Mucosa of rectum (tissue), 2 donors: Measurements from ENCODE around the gene DNAH2.

Source experiments
- H3K27ac ChIP-seq, 2 donors: one replicate each; pipeline ENCODE4 v1.7.0; 2013; ENCODE audit warnings: inconsistent platforms in 2 of 2, low read depth in 2 of 2, low read length in 2 of 2
- H3K27me3 ChIP-seq, 2 donors: one replicate each; pipeline ENCODE4 v1.7.0; 2013; ENCODE audit warnings: low read length in 2 of 2; ENCODE audit not compliant: control insufficient read depth in 2 of 2, insufficient read depth in 2 of 2
- H3K36me3 ChIP-seq, 2 donors: one replicate each; pipeline ENCODE4 v1.7.0; 2013; ENCODE audit warnings: low read length in 2 of 2; ENCODE audit not compliant: control insufficient read depth in 2 of 2, insufficient read depth in 2 of 2
- H3K4me1 ChIP-seq, 2 donors: one replicate each; pipeline ENCODE4 v1.7.0; 2013; ENCODE audit warnings: low read length in 2 of 2, mild to moderate bottlenecking in 1 of 2; ENCODE audit not compliant: control insufficient read depth in 2 of 2, insufficient read depth in 2 of 2
- H3K4me3 ChIP-seq, 2 donors: one replicate each; pipeline ENCODE4 v1.7.0; 2013; ENCODE audit warnings: low read length in 2 of 2
- H3K9ac ChIP-seq, 2 donors: one replicate each; pipeline ENCODE4 v1.7.0; 2013; ENCODE audit warnings: low read length in 2 of 2, low read depth in 1 of 2, mild to moderate bottlenecking in 1 of 2
- H3K9me3 ChIP-seq, 2 donors: one replicate each; pipeline ENCODE4 v1.7.0; 2013; ENCODE audit warnings: low read length in 2 of 2; ENCODE audit not compliant: control insufficient read depth in 2 of 2
- donor health status: healthy.
- donor health status: Normal muscosa, but diverticular disease.

Gene DNAH2

DNA sequence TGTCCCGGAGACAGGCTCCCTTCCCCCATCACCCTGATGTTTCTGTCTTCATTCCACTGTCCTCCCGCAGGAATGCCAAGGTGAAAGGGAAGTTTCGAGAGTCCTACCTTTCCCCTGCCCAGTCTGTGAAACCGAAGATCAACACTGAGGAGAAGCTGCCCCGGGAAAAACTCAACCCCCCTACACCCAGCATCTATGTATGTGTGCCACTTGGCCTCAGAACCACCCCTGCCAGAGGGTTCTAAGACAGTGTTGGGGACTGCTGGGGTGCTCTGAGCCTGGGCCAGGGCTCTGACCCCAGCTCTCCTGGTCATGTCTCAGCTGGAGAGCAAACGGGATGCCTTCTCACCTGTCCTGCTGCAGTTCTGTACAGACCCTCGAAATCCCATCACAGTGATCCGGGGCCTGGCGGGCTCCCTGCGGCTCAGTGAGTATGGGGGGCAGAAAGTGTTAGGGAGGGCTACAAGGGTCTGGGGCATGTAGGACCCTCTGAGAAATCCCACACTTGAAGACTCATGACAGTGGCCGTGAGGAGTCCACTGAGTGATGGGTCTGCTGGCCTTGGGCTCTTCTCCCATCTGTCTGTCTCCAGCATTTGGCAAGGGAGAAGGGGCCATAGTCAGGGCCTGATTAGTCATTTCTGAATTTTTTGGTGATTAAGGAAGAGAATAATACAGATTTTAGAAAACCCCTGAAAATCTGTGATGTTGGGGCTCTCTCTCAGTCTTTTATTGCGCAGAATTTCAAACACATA is 132.4 kb downstream of the DNAH2 start:
- H3K9ac ChIP-seq = no peak overlapping the region
- H3K27ac ChIP-seq = no peak overlapping the region
- H3K9me3 ChIP-seq = no peaks in the 10 kb centered on the region
- no peak overlapping the region for H3K4me3 ChIP-seq
- peaks cover 17% of the 10 kb centered on the region in 2 donors for H3K4me1 ChIP-seq
- H3K27me3 ChIP-seq = no peaks in the 10 kb centered on the region
- H3K36me3 ChIP-seq = peaks cover 54 to 57% of the 10 kb centered on the region in 2 donors

DNA sequence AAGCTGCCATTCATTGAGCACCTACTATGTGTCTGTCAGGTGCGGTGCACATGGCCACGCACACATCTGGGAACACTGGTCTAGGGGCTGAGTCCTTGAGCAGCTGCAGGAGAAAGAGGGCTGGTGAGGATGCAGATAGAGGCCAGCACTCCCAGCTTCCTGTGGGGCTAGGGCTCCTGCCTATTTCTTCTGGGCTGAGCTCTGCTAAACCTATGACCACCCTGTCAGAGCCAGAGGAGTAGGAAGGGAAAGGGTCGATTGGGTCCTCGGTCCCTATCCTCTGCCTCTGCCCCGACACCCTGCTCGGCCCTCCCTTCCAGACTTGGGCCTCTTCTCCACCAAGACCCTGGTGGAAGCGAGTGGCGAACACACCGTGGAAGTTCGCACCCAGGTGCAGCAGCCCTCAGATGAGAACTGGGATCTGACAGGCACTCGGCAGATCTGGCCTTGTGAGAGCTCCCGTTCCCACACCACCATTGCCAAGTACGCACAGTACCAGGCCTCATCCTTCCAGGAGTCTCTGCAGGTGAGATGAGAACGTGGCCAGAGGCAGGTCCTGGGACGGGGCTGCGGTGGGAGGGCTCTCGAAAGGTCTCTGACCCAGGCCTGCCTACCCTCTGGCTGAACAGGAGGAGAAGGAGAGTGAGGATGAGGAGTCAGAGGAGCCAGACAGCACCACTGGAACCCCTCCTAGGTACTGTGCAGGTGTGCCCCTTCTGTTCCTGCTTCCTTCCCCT is 133.3 kb downstream of the DNAH2 start:
- no peaks in the 10 kb centered on the region for H3K9me3 ChIP-seq
- peak overlapping the region in 1 of 2 donors; percentile 3 for H3K27ac ChIP-seq
- H3K9ac ChIP-seq = peak overlapping the region in 1 of 2 donors; percentile 21
- no peaks in the 10 kb centered on the region for H3K27me3 ChIP-seq
- H3K4me1 ChIP-seq = peaks cover 17 to 18% of the 10 kb centered on the region in 2 donors
- H3K36me3 ChIP-seq = peaks cover 47 to 53% of the 10 kb centered on the region in 2 donors
- peak overlapping the region in 1 of 2 donors; percentile 38 for H3K4me3 ChIP-seq

DNA sequence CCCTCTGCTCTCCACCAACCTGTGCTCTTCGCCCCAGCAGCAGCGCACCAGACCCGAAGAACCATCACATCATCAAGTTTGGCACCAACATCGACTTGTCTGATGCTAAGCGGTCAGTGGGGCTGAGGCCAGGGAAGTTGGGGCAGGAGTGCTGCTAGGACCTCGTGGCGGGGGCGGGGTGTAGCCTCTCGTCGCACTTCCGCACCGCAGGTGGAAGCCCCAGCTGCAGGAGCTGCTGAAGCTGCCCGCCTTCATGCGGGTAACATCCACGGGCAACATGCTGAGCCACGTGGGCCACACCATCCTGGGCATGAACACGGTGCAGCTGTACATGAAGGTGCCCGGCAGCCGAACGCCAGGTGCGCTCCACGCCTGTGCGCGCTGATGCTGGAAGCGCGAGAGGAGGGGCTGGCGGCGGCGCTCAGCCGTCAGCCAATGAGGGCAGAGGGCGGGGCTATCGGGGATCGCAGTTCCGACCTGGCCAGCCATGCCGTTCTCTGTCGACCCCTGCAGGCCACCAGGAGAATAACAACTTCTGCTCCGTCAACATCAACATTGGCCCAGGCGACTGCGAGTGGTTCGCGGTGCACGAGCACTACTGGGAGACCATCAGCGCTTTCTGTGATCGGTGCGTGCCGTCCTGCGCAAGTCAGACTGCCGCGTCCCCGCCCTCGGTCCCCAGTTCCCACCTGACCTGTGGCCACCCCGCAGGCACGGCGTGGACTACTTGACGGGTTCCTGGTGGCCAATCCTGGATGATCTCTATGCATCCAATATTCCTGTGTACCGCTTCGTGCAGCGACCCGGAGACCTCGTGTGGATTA is 134.1 kb downstream of the DNAH2 start:
- Histone ChIP-seq H3K4me3 (peak overlapping the region; percentile 38 to 46), H3K27ac (peak overlapping the region; percentile 23 to 62), H3K27me3 (no peaks in the 10 kb centered on the region), H3K9ac (peak overlapping the region in 1 of 2 donors; percentile 21), H3K9me3 (no peaks in the 10 kb centered on the region), H3K4me1 (peaks cover 23 to 26% of the 10 kb centered on the region in 2 donors), H3K36me3 (peaks cover 41 to 46% of the 10 kb centered on the region in 2 donors)

DNA sequence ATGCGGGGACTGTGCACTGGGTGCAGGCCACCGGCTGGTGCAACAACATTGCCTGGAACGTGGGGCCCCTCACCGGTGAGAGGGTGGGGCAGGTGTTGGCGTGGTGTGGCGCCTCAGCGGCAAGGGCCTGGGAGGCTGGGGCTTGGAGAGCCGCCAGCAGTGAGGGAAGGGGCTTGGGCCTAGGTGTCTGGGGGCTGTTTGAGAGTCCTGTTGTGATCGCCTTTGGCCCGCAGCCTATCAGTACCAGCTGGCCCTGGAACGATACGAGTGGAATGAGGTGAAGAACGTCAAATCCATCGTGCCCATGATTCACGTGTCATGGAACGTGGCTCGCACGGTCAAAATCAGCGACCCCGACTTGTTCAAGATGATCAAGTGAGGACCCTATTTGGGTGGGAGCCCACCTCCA is 134.7 kb downstream of the DNAH2 start:
- H3K4me3 ChIP-seq = peak overlapping the region in 1 of 2 donors; percentile 46
- no peak overlapping the region for H3K9ac ChIP-seq
- H3K27ac ChIP-seq = peak overlapping the region in 1 of 2 donors; percentile 43
- H3K9me3 ChIP-seq = no peaks in the 10 kb centered on the region
- peaks cover 26 to 29% of the 10 kb centered on the region in 2 donors for H3K4me1 ChIP-seq
- H3K36me3 ChIP-seq = peaks cover 38 to 44% of the 10 kb centered on the region in 2 donors
- H3K27me3 ChIP-seq = no peaks in the 10 kb centered on the region

DNA sequence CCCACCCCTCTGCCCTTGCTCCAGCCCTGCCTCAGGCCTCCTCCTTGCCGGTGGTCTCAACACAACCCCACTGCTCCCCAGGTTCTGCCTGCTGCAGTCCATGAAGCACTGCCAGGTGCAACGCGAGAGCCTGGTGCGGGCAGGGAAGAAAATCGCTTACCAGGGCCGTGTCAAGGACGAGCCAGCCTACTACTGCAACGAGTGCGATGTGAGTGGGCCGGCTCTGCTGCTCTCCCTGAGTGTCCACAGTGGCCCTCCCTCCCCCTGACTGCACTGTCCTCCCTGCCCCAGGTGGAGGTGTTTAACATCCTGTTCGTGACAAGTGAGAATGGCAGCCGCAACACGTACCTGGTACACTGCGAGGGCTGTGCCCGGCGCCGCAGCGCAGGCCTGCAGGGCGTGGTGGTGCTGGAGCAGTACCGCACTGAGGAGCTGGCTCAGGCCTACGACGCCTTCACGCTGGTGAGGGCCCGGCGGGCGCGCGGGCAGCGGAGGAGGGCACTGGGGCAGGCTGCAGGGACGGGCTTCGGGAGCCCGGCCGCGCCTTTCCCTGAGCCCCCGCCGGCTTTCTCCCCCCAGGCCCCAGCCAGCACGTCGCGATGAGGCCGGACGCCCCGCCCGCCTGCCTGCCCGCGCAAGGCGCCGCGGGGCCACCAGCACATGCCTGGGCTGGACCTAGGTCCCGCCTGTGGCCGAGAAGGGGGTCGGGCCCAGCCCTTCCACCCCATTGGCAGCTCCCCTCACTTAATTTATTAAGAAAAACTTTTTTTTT is 135.6 kb downstream of the DNAH2 start:
- no peak overlapping the region for H3K9ac ChIP-seq
- H3K4me1 ChIP-seq = peaks cover 28 to 31% of the 10 kb centered on the region in 2 donors
- peaks cover 38 to 41% of the 10 kb centered on the region in 2 donors for H3K36me3 ChIP-seq
- H3K4me3 ChIP-seq = no peak overlapping the region
- no peaks in the 10 kb centered on the region for H3K9me3 ChIP-seq
- H3K27ac ChIP-seq = no peak overlapping the region
- no peaks in the 10 kb centered on the region for H3K27me3 ChIP-seq

DNA sequence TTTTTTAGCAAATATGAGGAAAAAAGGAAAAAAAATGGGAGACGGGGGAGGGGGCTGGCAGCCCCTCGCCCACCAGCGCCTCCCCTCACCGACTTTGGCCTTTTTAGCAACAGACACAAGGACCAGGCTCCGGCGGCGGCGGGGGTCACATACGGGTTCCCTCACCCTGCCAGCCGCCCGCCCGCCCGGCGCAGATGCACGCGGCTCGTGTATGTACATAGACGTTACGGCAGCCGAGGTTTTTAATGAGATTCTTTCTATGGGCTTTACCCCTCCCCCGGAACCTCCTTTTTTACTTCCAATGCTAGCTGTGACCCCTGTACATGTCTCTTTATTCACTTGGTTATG is 136.1 kb downstream of the DNAH2 start:
- peaks cover 33 to 37% of the 10 kb centered on the region in 2 donors for H3K4me1 ChIP-seq
- no peak overlapping the region for H3K4me3 ChIP-seq
- no peak overlapping the region for H3K27ac ChIP-seq
- no peaks in the 10 kb centered on the region for H3K9me3 ChIP-seq
- H3K9ac ChIP-seq = no peak overlapping the region
- H3K27me3 ChIP-seq = no peaks in the 10 kb centered on the region
- H3K36me3 ChIP-seq = peaks cover 36 to 39% of the 10 kb centered on the region in 2 donors

DNA sequence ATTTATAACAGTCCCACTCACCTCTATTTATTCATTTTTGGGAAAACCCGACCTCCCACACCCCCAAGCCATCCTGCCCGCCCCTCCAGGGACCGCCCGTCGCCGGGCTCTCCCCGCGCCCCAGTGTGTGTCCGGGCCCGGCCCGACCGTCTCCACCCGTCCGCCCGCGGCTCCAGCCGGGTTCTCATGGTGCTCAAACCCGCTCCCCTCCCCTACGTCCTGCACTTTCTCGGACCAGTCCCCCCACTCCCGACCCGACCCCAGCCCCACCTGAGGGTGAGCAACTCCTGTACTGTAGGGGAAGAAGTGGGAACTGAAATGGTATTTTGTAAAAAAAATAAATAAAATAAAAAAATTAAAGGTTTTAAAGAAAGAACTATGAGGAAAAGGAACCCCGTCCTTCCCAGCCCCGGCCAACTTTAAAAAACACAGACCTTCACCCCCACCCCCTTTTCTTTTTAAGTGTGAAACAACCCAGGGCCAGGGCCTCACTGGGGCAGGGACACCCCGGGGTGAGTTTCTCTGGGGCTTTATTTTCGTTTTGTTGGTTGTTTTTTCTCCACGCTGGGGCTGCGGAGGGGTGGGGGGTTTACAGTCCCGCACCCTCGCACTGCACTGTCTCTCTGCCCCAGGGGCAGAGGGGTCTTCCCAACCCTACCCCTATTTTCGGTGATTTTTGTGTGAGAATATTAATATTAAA is 136.7 kb downstream of the DNAH2 start:
- no peaks in the 10 kb centered on the region for H3K27me3 ChIP-seq
- no peak overlapping the region for H3K27ac ChIP-seq
- peaks cover 39 to 41% of the 10 kb centered on the region in 2 donors for H3K4me1 ChIP-seq
- no peaks in the 10 kb centered on the region for H3K9me3 ChIP-seq
- H3K4me3 ChIP-seq = no peak overlapping the region
- H3K9ac ChIP-seq = no peak overlapping the region
- H3K36me3 ChIP-seq = peaks cover 35% of the 10 kb centered on the region in 2 donors

DNA sequence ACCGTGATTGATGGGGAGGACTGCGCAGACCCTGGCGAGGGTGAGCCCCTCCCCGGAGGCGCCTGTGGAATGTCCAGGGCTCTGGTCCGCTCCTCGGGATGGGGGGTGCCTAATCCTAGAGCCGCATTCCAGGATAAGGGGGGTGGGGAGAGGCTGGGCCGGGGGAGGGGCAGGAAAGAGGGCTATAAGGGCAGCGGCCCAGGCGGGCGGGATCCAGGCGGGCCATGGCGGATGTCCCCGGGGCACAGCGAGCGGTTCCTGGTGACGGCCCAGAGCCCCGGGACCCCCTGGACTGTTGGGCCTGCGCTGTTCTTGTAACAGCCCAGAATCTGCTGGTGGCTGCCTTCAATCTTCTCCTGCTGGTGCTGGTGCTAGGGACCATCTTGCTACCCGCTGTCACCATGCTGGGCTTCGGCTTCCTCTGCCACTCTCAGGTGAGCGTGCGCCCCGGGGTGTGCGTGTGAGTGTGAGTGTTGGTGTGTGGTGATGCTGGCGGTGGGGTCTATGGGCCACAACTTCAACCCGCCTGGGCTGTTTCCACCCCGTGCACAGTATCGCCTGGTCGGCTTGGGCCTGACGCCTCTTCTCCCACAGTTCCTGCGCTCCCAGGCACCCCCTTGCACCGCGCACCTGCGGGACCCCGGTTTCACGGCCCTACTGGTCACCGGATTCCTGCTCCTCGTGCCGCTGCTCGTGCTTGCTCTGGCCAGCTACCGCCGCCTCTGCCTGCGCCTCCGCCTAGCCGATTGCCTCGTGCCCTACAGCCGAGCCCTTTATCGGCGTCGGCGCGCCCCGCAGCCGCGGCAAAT is 137.5 kb downstream of the DNAH2 start, which contains the start of gene TMEM88:
TMEM88 (plus strand) TSS at position 216 of the 809 bp plus-strand sequence; CDS start at position 225, 9 bp downstream.
- Histone ChIP-seq H3K36me3 (peaks cover 26 to 28% of the 10 kb centered on the region in 2 donors), H3K4me3 (peak within 1 kb of the TSS in 1 of 2 donors; percentile 33), H3K9ac (no peak within 1 kb of the TSS)

More for the DNA sequence above, 137.5 kb downstream of the DNAH2 start, which contains the start of gene TMEM88:
- H3K27ac ChIP-seq = peak within 1 kb of the TSS; percentile 52 to 87
- H3K27me3 ChIP-seq = no peaks in the 10 kb centered on the region
- H3K9me3 ChIP-seq = no peaks in the 10 kb centered on the region
- H3K4me1 ChIP-seq = peaks cover 39 to 41% of the 10 kb centered on the region in 2 donors
